KMS-11 (cell line): ENCODE results near the gene REC8.
A peak's percentile ranks its signal among the peaks of the same experiment; 100 is the strongest.

Experiments used
- H2AFZ ChIP-seq: fragments of 200-600 bp; sonication (generic); 2 replicates; pipeline ENCODE4 v1.6.1; 2016; ENCODE audit warnings: antibody characterized with exemption, mixed run types, low read depth
- H3K27ac ChIP-seq: fragments of 200-600 bp; sonication (generic); 2 replicates; pipeline ENCODE4 v1.6.1; 2016; ENCODE audit warnings: mild to moderate bottlenecking, mixed run types
- H3K27me3 ChIP-seq: fragments of 200-600 bp; sonication (generic); 2 replicates; pipeline ENCODE4 v1.6.1; 2017; ENCODE audit warnings: mild to moderate bottlenecking, low read depth, mixed run types, moderate library complexity; ENCODE audit not compliant: insufficient read depth
- H3K36me3 ChIP-seq: fragments of 200-600 bp; sonication (generic); 2 replicates; pipeline ENCODE4 v1.6.1; 2017; ENCODE audit warnings: mild to moderate bottlenecking, mixed run types; ENCODE audit not compliant: insufficient read depth
- H3K4me1 ChIP-seq: fragments of 200-600 bp; sonication (generic); 2 replicates; pipeline ENCODE4 v1.6.1; 2016; ENCODE audit warnings: mild to moderate bottlenecking, low read depth, mixed run types; ENCODE audit not compliant: poor library complexity, severe bottlenecking
- H3K4me2 ChIP-seq: fragments of 200-600 bp; sonication (generic); 2 replicates; pipeline ENCODE4 v1.7.0; 2016; ENCODE audit warnings: mild to moderate bottlenecking, mixed run types
- H3K4me3 ChIP-seq: fragments of 200-600 bp; sonication (generic); IDR thresholded peaks from 2 replicates; pipeline ENCODE4 v1.6.1; 2017; ENCODE audit warnings: low read depth, low read length, mixed read lengths; ENCODE audit not compliant: insufficient read depth
- H3K79me2 ChIP-seq: fragments of 200-600 bp; sonication (generic); 2 replicates; pipeline ENCODE4 v1.6.1; 2016; ENCODE audit warnings: low read depth, mixed run types; ENCODE audit not compliant: insufficient read depth
- H3K9ac ChIP-seq: fragments of 200-600 bp; sonication (generic); 2 replicates; pipeline ENCODE4 v1.6.1; 2016; ENCODE audit warnings: mild to moderate bottlenecking, mixed run types
- H4K20me1 ChIP-seq: fragments of 200-600 bp; sonication (generic); 2 replicates; pipeline ENCODE4 v1.6.1; 2016; ENCODE audit warnings: mild to moderate bottlenecking, mixed run types; ENCODE audit not compliant: insufficient read depth
- CTCF ChIP-seq: fragments of 200-600 bp; sonication (generic); conservative IDR thresholded peaks from 2 replicates; pipeline ENCODE4 v1.6.1; 2017; ENCODE audit warnings: low read depth, mild to moderate bottlenecking, antibody characterized with exemption, low read length, moderate library complexity, mixed read lengths

The REC8 gene

GRCh38 chr14:24160499-24160849 lies 11.4 kb upstream of the REC8 start:
- TF ChIP-seq CTCF, result no peak
- H3K4me3 ChIP-seq, result no peak overlapping the region
- no peaks in the 10 kb centered on the region for H3K27me3 ChIP-seq
- peaks cover 14% of the 10 kb centered on the region for H3K4me1 ChIP-seq
- no peaks in the 10 kb centered on the region for H3K79me2 ChIP-seq
- no peak overlapping the region for H2AFZ ChIP-seq
- no peak overlapping the region for H3K9ac ChIP-seq
- H4K20me1 ChIP-seq, result no peaks in the 10 kb centered on the region
- no peak overlapping the region for H3K27ac ChIP-seq
- 0 out of 2 replicates have a peak overlapping the region, but pooled peaks have one; percentile 36 for H3K4me2 ChIP-seq
- H3K36me3 ChIP-seq, result no peaks in the 10 kb centered on the region

GRCh38 chr14:24160850-24161804 lies 10.8 kb upstream of the REC8 start, which contains the start of gene IRF9:
Gene IRF9 (plus strand): TSS chr14:24161265. CDS start chr14:24162145, 880 bp downstream.
- Histone ChIP-seq H3K9ac (peak within 1 kb of the TSS; percentile 38; the same call in 1 of the 2 replicates), H2AFZ (0 out of 2 replicates have a peak within 1 kb of the TSS, but pooled peaks have one; percentile 15), H3K79me2 (no peaks in the 10 kb centered on the region), H3K36me3 (no peaks in the 10 kb centered on the region), H3K27me3 (no peaks in the 10 kb centered on the region), H3K27ac (peak within 1 kb of the TSS; percentile 14; the same call in 1 of the 2 replicates), H3K4me3 (no peak within 1 kb of the TSS), H3K4me2 (peak within 1 kb of the TSS; percentile 79), H3K4me1 (peaks cover 14% of the 10 kb centered on the region), H4K20me1 (no peaks in the 10 kb centered on the region)
- TF ChIP-seq CTCF, result peak; percentile 80

GRCh38 chr14:24162093-24162492 lies 9.8 kb upstream of the REC8 start:
- H3K4me3 ChIP-seq, result no peak overlapping the region
- no peak overlapping the region for H3K9ac ChIP-seq
- H3K79me2 ChIP-seq, result no peaks in the 10 kb centered on the region
- no peaks in the 10 kb centered on the region for H4K20me1 ChIP-seq
- no peaks in the 10 kb centered on the region for H3K36me3 ChIP-seq
- peaks cover 14% of the 10 kb centered on the region for H3K4me1 ChIP-seq
- H3K27ac ChIP-seq, result no peak overlapping the region
- H3K27me3 ChIP-seq, result no peaks in the 10 kb centered on the region
- no peak overlapping the region for H2AFZ ChIP-seq
- peak overlapping the region; percentile 79 for H3K4me2 ChIP-seq
- no peak for TF ChIP-seq CTCF

GRCh38 chr14:24164518-24164991 lies 7.3 kb upstream of the REC8 start:
- Histone ChIP-seq H3K27me3 (no peaks in the 10 kb centered on the region), H4K20me1 (no peaks in the 10 kb centered on the region), H3K4me2 (no peak overlapping the region), H3K27ac (no peak overlapping the region), H2AFZ (no peak overlapping the region), H3K36me3 (no peaks in the 10 kb centered on the region), H3K79me2 (no peaks in the 10 kb centered on the region), H3K9ac (no peak overlapping the region), H3K4me1 (peaks cover 22% of the 10 kb centered on the region), H3K4me3 (no peak overlapping the region)
- TF ChIP-seq CTCF, result no peak
